GM12878 (cell line): ENCODE data around the gene ZNF688. TPM values are rescaled to one million over a fixed set of nuclear protein-coding genes. Genes with fewer than 3 reads are reported as not detected.

Experiments used
- ATAC-seq: fragments of 200-7000 bp; cut with Tn5 transposase; 3 replicates; pipeline ENCODE4 v1.9.1; 2020; ENCODE audit warnings: mild to moderate bottlenecking, moderate library complexity
- BruUV-seq: library from RNA; stranded (reverse); fragments of 400-500 nt; replicated peaks from 2 replicates; lab custom pipeline; 2021; lab: Mats Ljungman, UMichigan
- CTCF ChIA-PET: fragments of 300-600 bp; sonication (Branson Sonifier 250); formaldehyde crosslinking; extraction: SDS; loops from one replicate; lab custom pipeline; 2021; ENCODE audit warnings: inconsistent platforms; lab: Yijun Ruan, JAX
- POLR2A ChIA-PET: fragments of 350-600 bp; formaldehyde crosslinking; extraction: SDS; loops from one replicate; lab custom pipeline; 2021; ENCODE audit warnings: inconsistent platforms; lab: Charles Lee
- RAD21 ChIA-PET: fragments of 300-600 bp; sonication (Branson Sonifier 250); formaldehyde crosslinking; loops from one replicate; lab custom pipeline; 2023; ENCODE audit warnings: antibody characterized with exemption; ENCODE audit not compliant: unreplicated experiment; lab: Charles Lee
- SMC1A ChIA-PET: fragments of 300-600 bp; sonication (Branson Sonifier 250); formaldehyde crosslinking; loops from one replicate; lab custom pipeline; 2023; ENCODE audit not compliant: unreplicated experiment, uncharacterized antibody; lab: Charles Lee
- DNase-seq: peaks from one replicate; pipeline ENCODE4 v3.0.0-alpha.2; 2011; ENCODE audit warnings: low read depth, low spot score
- FAIRE-seq: peaks from 3 replicates; lab custom pipeline; 2011; peaks lifted over from hg19 to GRCh38; lab: Jason Lieb, UNC
- H2AFZ ChIP-seq: 2 replicates; pipeline ENCODE4 v1.6.0; 2011; ENCODE audit warnings: low read depth, low read length, control low read depth; ENCODE audit not compliant: control insufficient read depth
- H3K27ac ChIP-seq: 2 replicates; pipeline ENCODE4 v1.5.1; 2011; ENCODE audit warnings: control low read depth; ENCODE audit not compliant: control insufficient read depth, insufficient read depth
- H3K27me3 ChIP-seq, 2 experiments: replicated peaks in 1 of 2; 2 replicates each; pipeline versions ENCODE4 v1.6.0 to v1.6.1; 2011; ENCODE audit warnings: low read length in 1 of 2; ENCODE audit not compliant: control insufficient read depth in 2 of 2, insufficient read depth in 2 of 2
- H3K36me3 ChIP-seq, 2 experiments: 2 replicates each; pipeline ENCODE4 v1.5.1; 2011; ENCODE audit warnings: low read length in 1 of 2; ENCODE audit not compliant: control insufficient read depth in 2 of 2, insufficient read depth in 2 of 2
- H3K4me1 ChIP-seq: 2 replicates; pipeline ENCODE4 v1.6.1; 2011; ENCODE audit warnings: mild to moderate bottlenecking, low read length, moderate library complexity, mixed read lengths; ENCODE audit not compliant: control insufficient read depth, insufficient read depth
- H3K4me2 ChIP-seq: 2 replicates; pipeline ENCODE4 v1.6.0; 2011; ENCODE audit warnings: control low read depth; ENCODE audit not compliant: control insufficient read depth, insufficient read depth
- H3K4me3 ChIP-seq: fragments of 200-600 bp; sonication (generic); 2 replicates; pipeline ENCODE4 v1.5.1; 2016
- H3K79me2 ChIP-seq: 2 replicates; pipeline ENCODE4 v1.6.0; 2011; ENCODE audit warnings: low read length; ENCODE audit not compliant: control insufficient read depth, insufficient read depth
- H3K9ac ChIP-seq: 2 replicates; pipeline ENCODE4 v1.8.0; 2011; ENCODE audit warnings: low read length, control low read depth, mixed read lengths; ENCODE audit not compliant: control insufficient read depth, insufficient read depth
- H3K9me3 ChIP-seq: replicated peaks from 3 replicates; pipeline ENCODE4 v1.5.1; 2011; ENCODE audit warnings: mild to moderate bottlenecking, low read length; ENCODE audit not compliant: control insufficient read depth, insufficient read depth
- H4K20me1 ChIP-seq: 2 replicates; pipeline ENCODE4 v1.6.0; 2011; ENCODE audit not compliant: control insufficient read depth, insufficient read depth
- EP300 ChIP-seq, 2 experiments: fragments of 150-350 bp in 1 of 2; IDR thresholded peaks; 2 replicates each; pipeline ENCODE4 v1.6.1; 2011 to 2012; ENCODE audit warnings: low read depth in 2 of 2, low read length in 2 of 2, borderline replicate concordance in 1 of 2, improper control_type of control experiment in 1 of 2, inconsistent platforms in 1 of 2; ENCODE audit not compliant: control insufficient read depth in 1 of 2
- ETV6 ChIP-seq, 2 experiments: fragments of 450-650 bp in 1 of 2; IDR thresholded peaks in 1 of 2; conservative IDR thresholded peaks in 1 of 2; 2 replicates each; pipeline ENCODE4 v1.6.1; 2014; ENCODE audit warnings: antibody characterized with exemption in 1 of 2, borderline replicate concordance in 1 of 2, low read depth in 1 of 2, mild to moderate bottlenecking in 1 of 2, moderate library complexity in 1 of 2
- HDAC6 ChIP-seq: fragments of 200-600 bp; sonication (generic); IDR thresholded peaks from one replicate; pipeline ENCODE4 v1.8.0; 2017; ENCODE audit warnings: antibody characterized with exemption; ENCODE audit not compliant: unreplicated experiment
- IKZF2 ChIP-seq, 2 experiments: fragments of 450-650 bp; IDR thresholded peaks; 2 replicates each; pipeline ENCODE4 v1.6.1; 2017; ENCODE audit warnings: mild to moderate bottlenecking in 2 of 2, moderate library complexity in 2 of 2
- IRF4 ChIP-seq: IDR thresholded peaks from 2 replicates; pipeline ENCODE4 v1.6.1; 2011; ENCODE audit warnings: low read depth, low read length
- LARP7 ChIP-seq: fragments of 450-650 bp; IDR thresholded peaks from 2 replicates; pipeline ENCODE4 v1.6.1; 2017; ENCODE audit warnings: mild to moderate bottlenecking
- MYB ChIP-seq: fragments of 150-350 bp; IDR thresholded peaks from 2 replicates; pipeline ENCODE4 v1.6.1; 2014; ENCODE audit warnings: mild to moderate bottlenecking, low read depth, low read length, borderline replicate concordance
- NFXL1 ChIP-seq: fragments of 450-650 bp; IDR thresholded peaks from 2 replicates; pipeline ENCODE4 v1.6.1; 2017; ENCODE audit warnings: antibody characterized with exemption, mild to moderate bottlenecking, borderline replicate concordance
- RAD51 ChIP-seq: fragments of 450-650 bp; IDR thresholded peaks from 2 replicates; pipeline ENCODE4 v1.6.1; 2016; ENCODE audit warnings: moderate library complexity, mild to moderate bottlenecking, inconsistent platforms
- SMAD5 ChIP-seq: IDR thresholded peaks from 2 replicates; pipeline ENCODE4 v1.6.1; 2016; ENCODE audit warnings: antibody characterized with exemption, low read depth
- SPI1 ChIP-seq: IDR thresholded peaks from 2 replicates; pipeline ENCODE4 v1.6.1; 2011; ENCODE audit warnings: low read depth, mild to moderate bottlenecking, low read length, moderate library complexity, borderline replicate concordance; ENCODE audit not compliant: insufficient read depth
- TARDBP ChIP-seq: IDR thresholded peaks from 2 replicates; pipeline ENCODE4 v1.6.1; 2016; ENCODE audit warnings: borderline replicate concordance
- TCF3 ChIP-seq: IDR thresholded peaks from 2 replicates; pipeline ENCODE4 v1.6.1; 2012; ENCODE audit warnings: low read depth, mild to moderate bottlenecking, low read length, borderline replicate concordance; ENCODE audit not compliant: insufficient read depth
- ZBED1 ChIP-seq: IDR thresholded peaks from 2 replicates; pipeline ENCODE4 v1.6.1; 2016; ENCODE audit warnings: borderline replicate concordance
- WGBS: methylation state at CpG from one replicate; pipeline ENCODE4 v1.1.6; 2016; ENCODE audit warnings: low lambda C conversion rate; ENCODE audit not compliant: insufficient replicate concordance, insufficient coverage; ENCODE audit errors: missing lambda C conversion rate; 5-methylcytosine and 5-hydroxymethylcytosine counted together
- in situ Hi-C: fragments of 300-500 bp; cut with MboI; formaldehyde crosslinking; loops from 9 replicates; pipeline ENCODE4 v1.14.3; 2018; ENCODE audit warnings: mixed read lengths
- intact Hi-C: fragments of 100-400 bp; cut with micrococcal nuclease; formaldehyde crosslinking; loops from one replicate; pipeline ENCODE4 v1.14.2; 2022; ENCODE audit not compliant: unreplicated experiment
- polyA plus RNA-seq, 11 experiments: library from polyadenylated mRNA; depleted of rRNA in 4 of 11; unstranded in 6 of 11; stranded (reverse) in 5 of 11; fragments of >200 nt; fragmentation: Nextera tagmentation in 4 of 11; fragmentation: Illumina TruSeq in 1 of 11; extraction: Ambion mirVana in 4 of 11; extraction: Trizol in 1 of 11; gene quantifications; 1 replicate in 1 of 11; 2 replicates in 10 of 11; pipeline versions ENCODE4 v1.2.1 to v1.2.3, GENCODE V29; 2011 to 2016; ENCODE audit warnings: inconsistent platforms in 2 of 11, missing spikeins in 2 of 11, low read depth in 1 of 11
- total RNA-seq, 4 experiments: library from RNA; depleted of rRNA in 3 of 4; stranded (reverse); fragments of >200 nt in 3 of 4; fragmentation: Illumina TruSeq in 1 of 4; extraction: Trizol in 1 of 4; gene quantifications; 2 replicates each; pipeline versions ENCODE4 v1.2.1 to v1.2.3, GENCODE V29; 2013 to 2021
- TF ChIP-seq, protein P1 (sequence below): fragments of 450-650 bp; IDR thresholded peaks from 2 replicates; pipeline ENCODE4 v1.6.1; 2016; ENCODE audit warnings: mild to moderate bottlenecking

ZNF688 gene
- total and polyA plus RNA-seq, 10 of the 15 experiments (the other 5 are each of a cell fraction or from before 2014, with no cell fraction given): 0.14 to 17.4 (median 10.6) TPM

DNA sequence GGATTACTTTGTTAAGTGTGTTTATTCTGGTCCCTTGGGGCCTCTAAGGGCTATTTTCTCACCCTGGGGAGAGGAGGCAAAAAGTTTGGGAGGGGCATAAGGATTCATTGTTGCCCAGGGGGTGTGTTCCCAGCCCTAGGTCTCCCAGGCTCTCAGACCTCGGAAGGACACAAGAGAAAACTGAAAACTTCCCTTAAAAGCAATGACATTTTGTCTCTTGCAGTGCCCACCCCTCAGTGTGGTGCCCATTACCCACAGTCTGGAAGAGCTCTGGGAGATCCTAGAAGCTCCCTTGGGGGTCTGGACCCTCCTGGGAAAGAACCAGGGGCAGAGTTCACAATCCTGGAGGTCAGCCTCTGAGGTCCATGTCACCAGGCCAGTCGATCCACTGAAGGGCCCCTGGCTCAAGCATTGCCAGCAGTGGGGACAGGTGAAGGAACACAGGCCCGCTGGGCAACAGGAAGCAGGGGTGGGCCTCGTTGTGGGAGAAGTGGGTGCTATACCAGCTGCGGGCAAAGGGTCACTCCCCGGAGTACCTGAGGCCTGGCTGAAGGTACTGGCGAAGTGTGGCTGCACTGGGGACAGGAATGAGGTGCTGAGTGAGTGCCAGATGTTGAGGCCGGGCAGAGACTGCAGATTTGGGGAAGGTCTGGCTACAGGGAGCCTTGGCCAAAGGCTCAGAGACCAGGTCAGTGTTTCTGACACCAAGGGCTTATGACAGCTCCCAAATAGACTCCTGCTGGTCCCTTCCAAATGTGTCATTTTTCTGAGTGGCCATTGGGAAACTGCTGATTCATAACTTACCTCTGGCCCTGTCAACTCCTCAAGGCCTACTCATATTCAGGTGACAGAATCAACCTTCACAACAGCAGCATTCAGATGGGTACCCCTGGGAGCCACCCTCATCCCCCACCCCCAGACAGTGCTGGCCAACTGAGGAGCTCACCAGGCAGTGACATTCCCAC is 32.2 kb downstream of the ZNF688 start:
- no peak overlapping the region for H3K9ac ChIP-seq
- ChIA-PET CTCF (interaction anchor here (1.0 kb wide), 1 partner anchor 109 kb away, joined by 3 read pairs; the partner anchor contains the start of gene DCTPP1), RAD21 (interaction anchor here (1.4 kb wide), 1 partner anchor 59 kb away, joined by 5 read pairs; no protein-coding TSS in a partner anchor), SMC1A (interaction anchor here (1.2 kb wide), 1 partner anchor 90 kb away, joined by 3 read pairs; no protein-coding TSS in a partner anchor)
- H3K4me1 ChIP-seq: no peaks in the 10 kb centered on the region
- BruUV-seq: no TSS peak
- no peak overlapping the region for H2AFZ ChIP-seq
- in situ Hi-C loops: no loop called here
- no peak overlapping the region for H3K4me3 ChIP-seq
- ATAC-seq (no peak), DNase-seq (no peak)
- WGBS: 70% methylated on average over 8 of the region's 8 CpGs
- peaks cover 17% of the 10 kb centered on the region for H3K79me2 ChIP-seq
- TF ChIP-seq IKZF2 (IDR thresholded peaks at IDR 0.05) (no peak), ZBED1 (no peak), EP300 (IDR thresholded peaks at IDR 0.05; ENCODE audit: borderline replicate concordance in 1 of 2, control insufficient read depth in 1 of 2, low read depth in 2 of 2, low read length in 2 of 2) (no peak), IRF4 (no peak), MYB (no peak), HDAC6 (no peak), TCF3 (no peak), ETV6 (conservative IDR thresholded peaks at IDR 0.05 in 1 of 2, IDR thresholded peaks at IDR 0.05 in 1 of 2; ENCODE audit: borderline replicate concordance in 1 of 2, low read depth in 1 of 2) (no peak), SMAD5 (no peak), NFXL1 (no peak), TARDBP (no peak), SPI1 (no peak), RAD51 (no peak), LARP7 (no peak)
- TF ChIP-seq, protein P1, sequence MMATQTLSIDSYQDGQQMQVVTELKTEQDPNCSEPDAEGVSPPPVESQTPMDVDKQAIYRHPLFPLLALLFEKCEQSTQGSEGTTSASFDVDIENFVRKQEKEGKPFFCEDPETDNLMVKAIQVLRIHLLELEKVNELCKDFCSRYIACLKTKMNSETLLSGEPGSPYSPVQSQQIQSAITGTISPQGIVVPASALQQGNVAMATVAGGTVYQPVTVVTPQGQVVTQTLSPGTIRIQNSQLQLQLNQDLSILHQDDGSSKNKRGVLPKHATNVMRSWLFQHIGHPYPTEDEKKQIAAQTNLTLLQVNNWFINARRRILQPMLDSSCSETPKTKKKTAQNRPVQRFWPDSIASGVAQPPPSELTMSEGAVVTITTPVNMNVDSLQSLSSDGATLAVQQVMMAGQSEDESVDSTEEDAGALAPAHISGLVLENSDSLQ: no peak
- TF ChIP-seq, all 136 proteins: peak for 0
- Histone ChIP-seq H3K27me3 (no peaks in the 10 kb centered on the region), H3K4me2 (no peak overlapping the region), H3K9me3 (no peaks in the 10 kb centered on the region), H4K20me1 (no peaks in the 10 kb centered on the region), H3K27ac (no peak overlapping the region), H3K36me3 (no peaks in the 10 kb centered on the region)
- no peak for FAIRE-seq
- intact Hi-C loops: loop anchor here (5.0 kb wide), 1 partner anchor 92 kb away; the partner anchor contains the start of gene SEPHS2
- POLR2A ChIA-PET: no interaction called here
